ENCODE data around the gene CLMN.

CLMN gene

DNA sequence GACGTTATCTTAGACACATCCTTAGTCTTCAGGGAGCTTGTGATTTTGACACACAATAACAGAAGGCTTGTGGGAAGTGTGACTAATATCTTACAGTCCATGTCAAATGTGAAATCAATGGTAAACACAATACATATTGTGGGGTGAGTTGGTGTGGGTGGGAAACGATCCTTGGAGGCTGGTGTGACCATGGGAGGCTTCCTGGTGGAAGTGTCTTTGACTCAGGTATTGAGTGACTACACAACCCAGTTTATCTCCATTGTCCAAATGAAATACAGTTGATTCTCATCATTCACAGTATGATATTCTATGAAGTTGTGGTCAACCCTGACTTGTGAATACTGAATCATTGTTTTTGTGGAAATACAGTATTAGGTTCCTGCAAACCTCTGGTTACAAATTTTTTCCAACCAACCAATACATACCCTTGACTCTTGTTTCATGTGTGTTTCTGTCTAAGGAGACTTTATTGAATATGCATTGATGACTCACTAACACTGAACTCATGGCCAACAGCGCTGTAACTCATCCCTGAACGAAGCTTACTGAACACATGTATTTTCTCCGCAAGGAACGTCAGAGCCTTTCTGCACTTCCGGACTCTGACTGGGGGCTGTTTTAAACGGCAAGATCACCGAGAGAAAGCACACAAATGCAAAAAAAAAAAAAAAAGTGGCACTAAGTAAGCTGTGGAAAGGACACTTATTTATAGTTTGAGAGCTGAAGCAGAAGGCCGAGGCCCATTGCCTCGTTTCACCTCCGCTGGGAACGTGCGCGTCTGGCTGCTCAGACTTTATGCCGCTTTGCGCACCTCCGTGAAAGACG lies 59.0 kb downstream of the CLMN start:
- DNase-seq (ENCODE audit: low read depth) = no peak

DNA sequence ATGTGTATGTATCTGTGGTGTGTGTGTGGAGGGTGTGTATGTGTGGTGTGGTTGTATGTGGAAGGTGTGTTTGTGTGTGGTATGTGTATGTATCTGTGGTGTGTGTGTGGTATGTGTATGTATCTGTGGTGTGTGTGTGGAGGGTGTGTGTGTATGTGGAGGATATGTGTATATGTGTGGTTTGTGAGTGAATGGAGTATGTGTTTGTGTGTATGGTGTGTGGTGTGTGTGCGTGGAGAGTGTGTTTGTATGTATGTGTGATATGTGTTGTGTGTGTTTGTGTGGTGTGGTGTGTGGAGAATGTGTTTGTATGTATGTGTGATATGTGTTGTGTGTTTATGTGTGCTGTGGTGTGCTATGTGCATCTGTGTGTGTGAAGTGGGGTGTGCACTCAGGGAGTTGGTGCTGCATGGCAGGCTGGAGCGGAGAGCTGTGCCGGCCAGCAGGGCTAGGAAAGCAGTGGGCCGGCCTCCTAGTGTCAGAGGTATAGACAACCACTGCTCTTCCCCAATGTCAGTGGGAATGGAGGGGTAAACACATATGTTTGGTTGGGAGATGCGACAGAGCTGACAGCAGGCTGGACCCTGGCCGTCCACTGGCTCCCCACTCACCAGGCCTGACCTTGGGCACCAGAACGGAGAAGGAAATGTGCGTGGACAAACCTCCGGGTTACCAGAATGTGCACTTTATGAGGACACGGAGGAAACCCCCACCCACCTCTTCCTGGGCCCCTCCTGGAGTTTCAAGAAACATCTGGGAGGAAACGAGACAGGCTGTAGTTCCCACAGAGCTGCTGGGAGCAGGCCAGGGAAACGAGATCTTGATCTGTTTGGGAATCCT lies 60.7 kb downstream of the CLMN start:
- DNase-seq (ENCODE audit: low read depth) = no peak

DNA sequence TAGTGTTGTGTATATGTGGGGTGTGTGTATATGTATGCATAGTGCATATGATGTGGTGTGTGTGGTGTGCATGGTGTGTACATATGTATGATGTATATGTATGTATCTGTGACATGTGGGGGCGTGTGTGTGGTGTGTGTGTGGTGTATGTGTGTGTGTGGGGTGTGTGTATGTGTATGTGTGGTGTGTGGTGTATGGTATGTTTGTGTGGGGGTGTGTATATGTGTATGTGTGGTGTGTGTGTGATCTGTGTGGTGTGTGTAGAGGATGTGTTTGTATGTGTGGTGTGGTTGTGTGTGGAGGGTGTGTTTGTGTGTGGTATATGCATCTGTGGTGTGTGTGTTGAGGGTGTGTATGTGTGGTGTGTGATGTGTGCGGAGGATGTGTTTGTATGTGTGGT lies 61.6 kb downstream of the CLMN start:
- DNase-seq (ENCODE audit: low read depth) = no peak

DNA sequence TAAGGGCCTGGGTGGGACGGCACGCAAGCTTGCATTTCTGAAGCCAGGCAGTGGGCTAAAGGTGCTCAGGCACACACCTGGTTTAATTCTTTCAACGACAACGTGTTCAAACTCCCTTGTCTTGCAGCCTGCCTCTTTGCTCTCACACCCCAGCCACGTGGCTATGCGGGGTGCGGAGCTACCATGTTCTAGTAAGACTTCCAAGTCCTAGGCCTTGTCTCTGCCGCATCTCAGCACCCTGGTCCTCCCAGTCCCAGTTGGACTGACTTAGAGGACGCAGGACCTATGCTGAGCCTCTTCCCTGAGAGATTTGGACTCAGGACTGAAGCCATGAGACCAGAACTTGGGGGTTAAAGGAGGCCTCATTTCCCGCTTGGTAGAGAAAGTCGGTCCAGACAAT lies 62.2 kb downstream of the CLMN start:
- no peak for DNase-seq (ENCODE audit: low read depth)

DNA sequence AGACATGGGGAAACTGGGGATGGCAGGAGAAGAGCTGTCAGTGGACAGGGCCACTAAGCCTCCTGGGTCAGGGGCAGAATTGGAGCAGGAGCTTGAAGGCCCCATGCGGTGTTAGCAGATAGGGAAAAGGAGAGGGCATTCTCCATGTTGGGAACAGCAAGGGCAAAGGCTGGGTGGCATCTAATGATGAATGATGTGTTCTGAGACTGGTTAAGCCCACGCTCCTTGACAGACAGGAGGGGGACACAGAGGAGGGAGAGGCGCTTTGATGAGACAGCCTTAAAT lies 63.0 kb downstream of the CLMN start:
- DNase-seq (ENCODE audit: low read depth) = no peak

DNA sequence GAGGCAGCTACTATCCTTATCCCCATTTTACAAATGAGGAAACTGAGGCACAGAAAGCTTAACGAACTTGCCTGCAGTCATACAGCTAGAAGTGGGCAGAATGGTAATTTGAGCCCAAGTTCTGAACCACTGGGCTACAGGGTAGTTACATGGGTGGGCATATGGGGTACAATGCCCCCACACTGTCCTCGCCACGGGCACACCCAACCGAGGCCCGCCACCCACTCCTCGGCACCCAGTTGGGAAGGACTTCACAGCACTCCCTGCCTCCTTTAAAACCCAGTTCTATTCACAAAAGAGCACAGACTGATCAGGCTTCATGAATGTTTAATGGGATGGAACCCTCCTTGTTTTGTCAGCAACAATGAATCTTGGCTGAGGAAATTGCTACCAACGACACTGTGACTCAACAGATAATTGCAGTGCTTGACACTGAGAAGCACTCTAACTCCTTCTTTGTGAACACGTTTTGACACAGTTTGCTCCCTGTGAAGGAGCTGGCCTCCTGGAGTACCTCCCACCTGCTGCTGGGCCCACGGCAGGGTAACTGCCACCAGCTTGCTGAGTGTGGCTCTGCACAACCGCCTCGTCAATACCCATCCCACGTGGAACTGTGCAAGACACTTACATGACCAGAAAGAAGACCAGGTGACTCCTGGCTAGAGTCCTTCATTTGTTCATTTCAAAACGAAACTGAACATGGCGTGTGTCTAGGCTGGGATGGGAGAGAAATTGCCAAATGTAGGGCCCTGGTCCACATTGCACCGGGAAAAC lies 63.5 kb downstream of the CLMN start:
- no peak for DNase-seq (ENCODE audit: low read depth)

DNA sequence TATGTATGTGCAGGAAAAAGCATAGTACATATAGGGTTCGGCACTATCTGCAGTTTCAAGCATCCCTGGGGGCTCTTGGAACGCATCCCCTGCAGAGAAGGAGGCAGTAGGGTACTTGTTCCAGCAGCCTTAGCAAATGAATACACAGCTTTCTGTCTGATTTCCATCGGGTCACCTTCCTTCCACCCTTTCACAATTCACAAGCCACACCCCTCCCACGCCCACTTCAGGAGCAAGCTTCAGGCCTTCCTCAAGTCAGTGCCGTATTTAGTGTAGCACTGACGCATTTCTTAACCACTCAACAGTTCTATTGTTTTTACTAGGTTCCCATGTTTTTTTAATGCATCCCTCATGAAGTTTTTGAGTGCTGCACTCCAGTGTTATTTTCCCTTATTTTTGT lies 64.2 kb downstream of the CLMN start:
- no peak for DNase-seq (ENCODE audit: low read depth)

DNA sequence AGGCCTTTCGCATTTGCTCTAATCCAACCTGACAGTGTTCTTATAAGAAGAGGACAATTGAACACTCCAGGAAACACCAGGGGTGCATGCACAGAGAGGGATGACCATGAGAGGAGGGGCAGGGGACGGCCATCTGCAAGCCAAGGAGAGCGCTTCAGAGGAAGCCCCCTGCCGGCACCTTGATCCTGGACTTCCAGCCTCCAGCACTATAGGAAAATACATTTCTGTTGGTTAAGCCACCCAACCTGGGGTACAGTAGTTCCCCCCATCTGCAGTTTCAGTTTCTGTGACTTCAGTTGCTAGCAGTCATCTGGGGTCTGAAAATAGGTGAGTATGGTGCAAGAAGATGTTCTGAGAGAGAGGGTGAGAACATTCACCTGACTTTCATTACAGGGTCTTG lies 64.7 kb downstream of the CLMN start:
- no peak for DNase-seq (ENCODE audit: low read depth)

DNA sequence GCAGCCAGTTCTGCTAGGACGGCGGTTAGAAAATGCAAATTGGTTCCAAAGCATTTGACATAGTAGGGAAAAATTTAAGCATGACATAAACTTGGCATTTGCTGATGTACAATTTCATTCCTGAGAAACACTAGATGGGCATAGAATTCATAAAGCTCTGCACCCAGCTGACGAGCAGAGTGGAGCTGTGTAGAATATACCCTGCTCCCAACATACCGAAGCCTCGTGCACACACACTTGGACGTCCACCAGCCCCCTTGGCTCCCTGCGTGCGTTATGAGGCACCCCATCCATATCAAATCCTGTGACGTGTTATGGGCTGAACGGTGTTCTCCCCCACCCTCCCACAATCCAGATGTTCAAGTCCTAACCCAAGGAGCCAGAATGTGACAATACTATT lies 65.4 kb downstream of the CLMN start:
- DNase-seq (ENCODE audit: low read depth) = no peak

DNA sequence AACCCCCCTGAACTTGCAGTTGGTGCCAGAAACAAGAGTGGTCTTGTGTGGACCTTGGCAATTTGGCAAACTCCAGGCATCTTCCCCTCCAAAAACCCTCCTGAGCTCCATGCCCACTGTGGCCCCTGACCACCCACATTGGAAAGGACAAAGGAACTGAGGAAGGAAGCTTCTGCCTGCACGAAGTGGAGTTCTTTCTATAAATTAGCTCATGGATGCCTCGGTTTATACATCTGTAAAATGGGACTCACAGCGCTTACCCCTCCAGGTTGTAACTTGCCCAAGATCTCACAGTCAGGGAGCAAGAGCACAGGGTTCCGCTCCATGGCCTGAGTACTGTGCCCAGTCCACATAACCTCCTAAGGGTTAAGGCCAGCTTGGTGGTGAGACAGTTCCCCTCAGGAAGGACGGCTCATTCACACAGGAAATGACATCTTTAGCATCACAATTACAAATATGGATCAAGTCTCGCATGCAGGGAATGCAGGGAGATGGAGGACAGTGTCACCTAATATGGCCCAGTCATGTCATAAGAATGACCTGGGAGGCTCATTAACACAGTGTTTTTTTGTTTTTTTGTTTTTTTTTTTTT lies 66.6 kb downstream of the CLMN start:
- DNase-seq (ENCODE audit: low read depth) = no peak

DNA sequence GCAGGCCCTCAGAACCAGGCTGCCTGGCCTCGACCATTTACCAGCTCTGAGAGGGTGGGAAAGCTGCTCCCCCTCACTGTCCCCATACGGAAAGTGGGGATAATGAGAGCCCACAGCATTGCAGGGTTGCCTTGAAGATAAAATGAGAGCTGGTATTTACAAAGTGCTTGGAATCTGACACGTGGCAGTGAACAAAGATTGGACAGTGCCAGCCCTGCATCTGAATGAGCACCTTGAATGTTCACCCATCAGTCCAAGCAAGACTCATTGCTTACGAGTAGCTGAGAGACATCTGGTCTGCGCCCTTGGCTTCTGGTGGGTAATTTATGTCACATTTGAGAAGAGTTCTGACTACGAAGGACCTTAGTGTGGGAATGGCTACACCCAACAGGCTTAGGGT lies 67.5 kb downstream of the CLMN start:
- DNase-seq (ENCODE audit: low read depth) = no peak

DNA sequence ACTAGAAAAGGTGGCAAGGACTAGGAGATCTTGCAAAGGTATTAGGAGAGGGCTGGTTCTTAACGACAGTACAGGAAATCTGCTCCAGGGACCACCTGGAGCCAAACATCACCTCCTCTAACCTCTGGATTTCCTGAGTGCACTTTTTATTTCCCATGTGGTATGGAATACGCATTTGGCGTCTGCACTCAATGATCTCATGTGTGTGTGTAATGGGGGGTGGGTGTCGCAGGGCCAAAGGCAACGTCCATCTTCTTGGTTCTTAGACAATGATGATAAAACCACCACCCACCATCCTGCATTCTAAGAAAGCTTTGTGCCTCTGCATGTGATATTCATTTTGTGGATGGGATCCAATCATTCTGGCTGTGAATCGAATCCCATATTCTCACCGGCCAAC lies 68.8 kb downstream of the CLMN start:
- DNase-seq (ENCODE audit: low read depth) = no peak

DNA sequence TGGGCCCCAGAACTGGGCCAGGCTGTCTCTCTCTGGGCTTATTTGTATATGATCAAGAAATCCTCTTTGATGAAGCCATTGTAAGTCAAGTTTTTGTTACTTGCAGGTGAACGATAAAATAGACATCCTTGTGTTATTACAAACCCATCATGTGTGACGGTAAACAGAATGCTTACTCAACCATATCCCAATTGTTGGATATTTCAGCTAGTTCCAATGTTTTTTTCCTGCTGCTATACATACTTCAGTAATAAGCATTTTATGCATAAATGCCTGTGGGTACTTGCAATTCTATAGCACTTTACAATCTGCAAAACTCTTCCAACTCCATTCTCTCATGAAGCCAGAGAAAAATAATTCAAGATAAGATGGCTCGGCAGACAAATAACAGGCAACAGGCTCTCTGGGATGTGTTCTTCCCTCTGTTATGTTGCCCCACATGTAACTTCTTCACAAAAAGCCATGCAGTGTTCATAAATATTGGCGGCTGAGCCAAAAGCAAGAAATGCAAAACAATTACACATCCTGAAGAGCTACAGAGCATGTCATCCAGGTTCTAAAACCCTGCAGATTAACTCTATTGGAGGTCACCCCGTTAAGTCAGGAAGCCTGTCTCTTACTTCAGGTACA lies 69.5 kb downstream of the CLMN start:
- DNase-seq (ENCODE audit: low read depth) = no peak

DNA sequence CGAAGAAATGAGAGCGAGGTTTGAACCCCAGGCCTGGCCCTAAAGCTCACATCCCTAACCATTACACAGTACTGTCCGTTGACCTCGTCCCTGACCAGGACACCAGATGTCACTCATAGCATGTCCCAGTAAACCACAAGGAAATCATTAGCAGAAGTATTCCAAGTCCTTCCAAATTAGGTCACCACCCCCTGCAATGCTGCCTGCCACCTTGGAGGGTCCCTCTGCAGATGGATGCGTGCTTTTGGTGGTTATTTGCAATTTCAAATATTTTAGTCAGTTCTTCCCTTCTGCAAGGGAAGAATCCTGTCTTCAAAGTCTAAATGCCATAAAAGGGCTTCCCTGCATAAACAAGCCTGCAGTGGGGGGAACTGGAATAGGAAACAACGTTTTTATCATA lies 71.3 kb downstream of the CLMN start:
- DNase-seq (ENCODE audit: low read depth) = no peak

DNA sequence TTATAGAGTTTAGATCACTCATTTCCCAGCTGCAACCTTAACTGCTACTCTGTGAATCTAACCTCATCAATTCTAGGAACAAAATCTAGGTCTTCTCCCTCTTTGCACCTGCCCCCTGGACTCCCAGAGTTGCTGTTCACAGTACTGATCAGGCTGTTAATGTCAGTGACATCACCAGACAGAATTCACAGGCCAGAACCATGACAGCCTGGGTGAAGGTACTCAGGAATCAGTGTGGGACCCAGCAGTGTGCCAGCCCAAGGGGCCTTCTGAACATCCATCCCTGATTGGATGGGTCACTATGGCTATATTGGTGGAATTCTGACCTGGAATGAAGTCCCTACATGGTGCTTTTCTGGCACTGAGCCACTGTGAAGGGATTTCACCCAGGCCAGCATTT lies 72.8 kb downstream of the CLMN start:
- DNase-seq (ENCODE audit: low read depth) = no peak

DNA sequence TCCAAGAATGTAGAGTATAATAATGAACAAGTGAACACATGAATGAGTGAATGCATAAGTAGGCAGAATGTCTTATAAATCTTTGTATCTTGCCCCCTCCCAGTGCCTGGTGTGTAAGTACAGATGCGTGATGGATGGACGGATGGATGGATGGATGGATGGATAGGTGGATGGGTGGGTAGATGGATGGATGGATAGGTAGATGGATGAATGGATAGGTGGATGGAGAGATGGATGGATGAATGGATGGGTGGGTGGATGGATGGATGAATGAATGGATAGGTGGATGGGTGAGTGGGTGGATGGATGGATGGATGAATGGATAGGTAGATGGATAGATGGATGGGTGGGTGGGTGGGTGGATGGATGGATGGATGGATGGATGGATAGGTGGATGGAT lies 74.4 kb downstream of the CLMN start:
- no peak for DNase-seq (ENCODE audit: low read depth)

DNA sequence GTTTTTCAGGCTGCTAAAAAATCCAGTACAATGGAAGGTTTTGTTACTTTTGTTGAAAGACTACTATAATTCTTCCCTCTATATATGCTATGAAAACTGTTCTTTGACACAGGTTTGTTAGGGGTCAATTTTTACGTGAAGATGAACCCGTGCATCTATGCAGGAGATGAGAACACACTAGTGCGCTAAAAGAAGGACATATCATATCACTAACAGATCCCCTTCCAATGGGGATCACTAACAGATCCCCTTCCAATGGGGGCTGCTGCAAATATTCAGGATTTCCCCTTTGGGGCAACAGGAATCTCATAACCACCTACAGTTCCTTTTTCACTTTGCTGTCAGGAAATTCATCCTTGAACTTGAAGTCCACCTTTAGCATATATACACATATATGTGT lies 75.1 kb downstream of the CLMN start:
- no peak for DNase-seq (ENCODE audit: low read depth)

DNA sequence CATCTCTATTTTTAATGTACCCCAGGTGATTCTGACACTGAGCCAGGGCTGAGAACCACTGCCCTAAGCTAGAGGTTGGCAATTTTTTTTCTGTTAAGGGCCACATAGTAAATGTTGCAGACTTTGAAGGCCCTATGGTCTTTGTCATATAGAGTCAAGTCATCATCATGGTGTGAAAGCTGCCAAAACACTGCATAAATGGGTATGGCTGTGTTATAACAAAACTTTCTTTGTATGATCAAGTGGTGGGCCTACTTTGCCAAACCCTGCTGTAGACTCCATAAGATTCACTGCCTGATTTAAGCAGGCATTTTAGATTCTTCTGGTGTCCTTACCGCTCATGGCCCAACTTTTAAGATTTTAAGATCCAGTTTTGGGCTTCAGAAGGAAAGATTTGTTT lies 76.8 kb downstream of the CLMN start:
- no peak for DNase-seq (ENCODE audit: low read depth)

DNA sequence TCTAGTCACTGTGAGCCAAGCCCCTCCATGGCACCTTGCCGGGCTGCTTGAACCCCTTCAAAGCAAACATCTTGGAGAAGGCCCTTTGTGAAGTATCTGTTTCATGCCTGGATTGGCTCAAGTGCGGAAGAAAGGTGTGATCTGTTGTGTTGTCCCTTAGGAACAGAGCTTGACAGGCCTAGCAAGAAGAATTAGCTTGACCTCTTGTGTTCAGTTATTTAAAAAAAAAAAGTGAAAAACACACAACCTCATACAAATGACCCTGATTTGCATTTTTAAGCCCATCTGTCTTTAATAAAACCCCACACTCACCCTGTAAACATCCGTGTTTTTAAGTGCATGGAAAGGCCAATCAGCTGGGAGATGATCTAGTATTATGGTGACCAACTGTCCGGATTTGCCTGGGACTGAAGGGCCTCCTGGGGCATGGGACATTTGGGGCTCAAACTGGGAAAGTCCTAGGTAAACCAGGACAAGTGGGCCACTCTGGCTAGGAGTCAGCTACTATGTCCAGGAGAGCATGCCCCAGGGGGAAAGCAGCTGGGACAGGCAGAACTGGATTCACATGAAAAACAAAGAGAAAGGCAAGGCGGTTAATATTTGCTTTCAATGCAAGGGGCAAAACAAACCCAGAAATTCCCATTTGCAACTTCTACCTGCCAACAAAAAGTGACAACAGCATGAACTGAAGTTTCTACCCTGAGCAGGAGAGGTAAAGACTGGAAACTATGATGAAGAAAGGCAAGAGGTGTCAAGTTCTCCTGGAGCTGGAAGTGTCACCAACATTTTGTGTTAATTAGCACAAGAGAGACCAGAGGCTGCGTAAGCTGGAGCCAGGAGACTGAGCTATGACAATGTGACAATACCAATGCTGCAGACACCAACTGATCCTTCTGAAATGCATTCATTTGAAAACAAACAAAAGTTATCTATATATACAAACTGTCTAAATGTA lies 78.6 kb downstream of the CLMN start:
- no peak for DNase-seq (ENCODE audit: low read depth)

DNA sequence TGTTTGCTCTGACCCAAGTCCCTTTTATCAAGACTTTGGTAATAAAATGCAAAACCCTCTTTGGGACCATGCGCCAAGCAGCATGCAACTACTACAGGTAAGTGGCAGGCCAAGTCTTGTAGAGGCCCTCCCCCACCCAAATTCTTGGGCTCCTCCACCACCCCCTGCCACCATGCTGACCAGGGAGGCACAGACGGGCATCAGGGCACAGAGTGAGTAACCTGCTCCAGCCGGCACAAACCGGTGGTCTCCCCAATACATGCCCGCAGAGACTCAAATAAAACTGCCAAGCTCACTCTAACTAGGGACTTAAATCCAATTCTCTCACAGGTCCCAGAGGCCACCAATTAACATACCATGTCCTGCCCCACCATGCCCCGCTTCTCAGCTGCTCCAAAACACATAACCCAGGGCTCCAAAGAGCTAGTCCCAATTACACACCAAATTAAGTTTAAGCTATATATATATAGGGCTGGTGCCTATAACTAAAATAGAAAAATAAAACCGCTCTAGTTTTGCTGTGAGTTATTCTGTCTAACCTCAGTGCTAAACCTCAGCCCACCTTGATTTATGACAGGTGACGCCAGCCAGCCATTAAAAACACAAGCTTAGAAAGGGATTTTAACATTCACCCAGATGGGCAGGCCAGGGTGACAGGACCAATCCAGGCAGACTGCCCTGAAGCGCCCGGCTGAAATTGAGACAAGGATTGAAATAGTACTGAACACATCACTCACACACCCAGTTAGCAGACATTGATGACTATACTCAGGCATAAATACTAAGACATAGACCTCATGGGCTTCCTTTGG lies 81.0 kb downstream of the CLMN start:
- DNase-seq (ENCODE audit: low read depth) = no peak
